Left cardiac atrium (tissue), 4 donors: ENCODE data around the gene ASPHD2. TPM values are rescaled to one million over a fixed set of nuclear protein-coding genes. Genes with fewer than 3 reads are reported as not detected.
A peak's percentile ranks its signal among the peaks of the same experiment; 100 is the strongest.
"Not testable (repeated sequence)": the region's sequence is repeated elsewhere in the genome, so short reads cannot be mapped to it uniquely, and the experiment has no call there.

ENCODE experiments used
- ATAC-seq, 2 donors: fragments of 200-7000 bp; cut with Tn5 transposase; one replicate each; pipeline ENCODE4 v1.9.1; 2020; ENCODE audit warnings: mild to moderate bottlenecking in 2 of 2, moderate library complexity in 2 of 2
- DNase-seq: peaks from one replicate; pipeline ENCODE4 v3.0.0-alpha.2; 2020
- intact Hi-C, 2 donors: fragments of 100-400 bp; cut with DNase I; formaldehyde crosslinking; loops; one replicate each; pipeline versions ENCODE4 v1.14.1 to v1.15.1; 2022 to 2023
- total RNA-seq, 2 donors: library from RNA; stranded (reverse); fragmentation: NEBNext Ultra II Directional; extraction: Animal tissue kit (Norgen Biotek cat#: 25700); gene quantifications; one replicate each; pipeline ENCODE4 v1.2.1, GENCODE V29; 2021
- donor health status: DM: no; HTN: yes; CAD: no.
- donor health status: DM: no; HTN: yes; CAD: no; lungs with severe emphysema.
- donor health status: DM: yes; HTN: yes; CAD: no.
- donor health status: Dilated cardiomyopathy.

ASPHD2 gene
- total RNA-seq, 2 donors from 2014 or later: 0.18 to 0.31 TPM

DNA sequence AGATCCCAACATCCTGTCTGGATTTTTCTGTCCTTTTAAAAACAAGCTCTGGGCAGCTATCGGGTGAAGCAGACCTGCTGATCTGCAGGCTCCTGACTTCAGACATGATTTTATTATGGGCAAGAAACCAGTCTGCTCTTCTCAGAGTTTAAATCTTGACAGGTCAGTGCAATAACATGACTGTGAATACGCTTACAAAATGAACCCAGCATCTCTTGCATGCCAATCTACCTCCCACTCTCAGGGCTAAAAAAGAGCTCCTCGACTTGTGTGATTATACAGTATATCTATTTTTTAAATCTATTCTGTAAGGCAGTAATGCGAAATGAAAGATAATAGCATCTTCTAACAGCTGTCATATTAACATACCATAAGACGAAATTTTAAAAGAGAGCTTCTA lies 18.7 kb upstream of the ASPHD2 start:
- ATAC-seq (no peak), DNase-seq (no peak)
- intact Hi-C loops: no loop called here

DNA sequence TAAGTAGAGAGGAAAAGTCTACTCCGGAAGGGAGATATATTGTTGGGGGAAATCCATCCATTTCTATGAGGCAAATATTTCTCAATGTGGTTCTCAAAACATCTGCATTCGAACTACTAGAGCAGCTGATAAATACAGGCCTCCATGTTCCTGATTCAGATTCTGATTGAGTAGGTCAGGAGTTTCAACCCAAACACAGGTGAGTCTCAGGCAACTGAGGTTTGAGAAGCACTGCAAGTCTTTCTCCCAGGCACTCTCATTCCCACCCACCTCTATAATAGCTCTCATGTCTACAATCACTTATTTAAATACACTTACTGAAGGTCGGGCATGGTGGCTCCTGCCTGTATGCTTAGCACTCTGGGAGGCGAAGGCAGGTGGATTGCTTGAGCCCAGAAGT lies 14.7 kb upstream of the ASPHD2 start:
- no peak for ATAC-seq
- intact Hi-C loops: no loop called here
- no peak for DNase-seq

DNA sequence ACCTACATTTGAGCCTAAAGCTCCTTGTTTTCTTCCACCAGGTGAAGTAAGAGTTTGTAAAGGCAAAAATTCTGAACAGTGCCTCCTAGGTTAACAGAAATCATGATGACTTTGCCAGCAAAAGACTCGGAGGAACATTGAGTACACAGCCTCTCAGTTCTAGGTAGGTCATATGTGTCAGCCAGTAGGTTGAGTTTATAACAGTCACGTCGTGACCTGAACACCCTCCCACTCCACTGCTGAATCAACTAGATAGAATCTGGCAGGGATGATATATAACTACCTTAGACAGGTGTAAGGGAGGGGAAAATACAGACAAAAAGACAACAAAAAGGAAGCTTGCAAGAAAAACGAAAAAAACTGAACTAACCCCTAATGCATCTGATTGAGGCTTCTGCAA lies 12.8 kb upstream of the ASPHD2 start:
- intact Hi-C loops: no loop called here
- ATAC-seq (no peak), DNase-seq (no peak)

DNA sequence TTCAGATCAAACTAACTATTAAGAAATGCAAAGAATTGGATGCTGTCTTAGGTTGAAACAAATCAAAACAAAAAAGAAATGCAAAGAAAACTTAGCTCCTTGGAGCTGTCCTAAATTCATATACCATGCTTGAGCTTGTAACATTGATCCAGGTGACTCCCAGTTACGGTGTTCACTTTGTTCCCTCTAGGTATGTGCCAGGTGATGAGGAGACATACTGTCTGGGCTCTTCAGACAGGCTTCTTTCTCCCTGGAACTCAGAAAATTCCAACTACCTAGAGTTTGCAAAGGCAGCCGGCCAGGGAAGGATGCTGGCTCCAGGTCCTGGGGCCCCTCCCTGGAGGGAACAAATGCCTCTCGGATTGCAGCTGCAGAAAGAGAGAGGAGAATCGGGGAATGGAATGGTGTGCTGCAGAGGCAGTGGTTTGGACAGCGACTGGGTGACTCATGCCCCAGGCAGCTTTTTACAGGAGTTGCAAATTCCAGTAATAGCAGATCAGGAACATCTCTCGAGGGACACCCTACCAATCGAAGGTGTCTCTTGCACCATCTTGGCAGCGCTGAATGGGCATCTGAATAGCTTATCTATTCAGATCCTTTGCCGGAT lies 12.3 kb upstream of the ASPHD2 start:
- intact Hi-C loops: no loop called here
- peak in 1 of 2 donors; percentile 73 for ATAC-seq
- no peak for DNase-seq

DNA sequence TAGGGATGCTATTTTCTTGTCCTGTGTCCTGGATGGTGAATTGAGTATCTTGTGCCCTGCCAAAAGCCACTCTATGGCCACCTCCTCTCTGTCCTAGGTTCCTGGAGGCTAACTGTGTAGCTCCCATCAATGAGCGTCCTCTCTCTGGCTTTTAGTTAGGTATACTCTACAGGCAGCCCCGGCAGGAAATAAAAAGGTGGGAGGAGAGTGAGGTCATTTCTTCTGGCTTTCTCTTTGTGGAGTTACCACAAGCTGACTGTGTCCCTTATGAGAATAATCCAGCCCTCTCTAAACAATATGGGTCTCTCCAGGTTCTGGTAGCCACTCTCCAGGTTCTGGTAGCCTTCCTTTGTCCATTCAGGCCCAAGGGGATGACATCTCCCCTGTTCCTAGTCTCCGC lies 11.7 kb upstream of the ASPHD2 start:
- DNase-seq (no peak), ATAC-seq (no peak)
- intact Hi-C loops: no loop called here

DNA sequence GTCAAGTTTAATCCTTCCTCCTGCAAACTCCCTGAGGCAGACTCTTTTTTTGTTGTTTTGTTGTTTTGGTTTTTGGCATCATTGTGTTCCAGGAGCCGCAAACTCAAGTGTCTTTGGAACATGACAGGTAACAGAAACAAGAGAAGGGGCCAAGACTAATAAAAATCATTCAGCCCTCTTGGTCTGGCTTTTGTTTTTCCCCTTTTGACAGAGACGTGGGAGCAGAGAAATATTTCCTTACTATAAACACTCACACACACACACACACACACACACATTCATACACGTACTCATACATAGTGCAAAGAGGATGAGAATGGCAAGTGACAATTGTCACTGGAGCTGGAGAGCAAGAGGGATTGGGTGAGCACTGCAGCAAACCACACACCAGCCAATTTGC lies 10.4 kb upstream of the ASPHD2 start:
- intact Hi-C loops: no loop called here
- ATAC-seq (no peak), DNase-seq (no peak)

DNA sequence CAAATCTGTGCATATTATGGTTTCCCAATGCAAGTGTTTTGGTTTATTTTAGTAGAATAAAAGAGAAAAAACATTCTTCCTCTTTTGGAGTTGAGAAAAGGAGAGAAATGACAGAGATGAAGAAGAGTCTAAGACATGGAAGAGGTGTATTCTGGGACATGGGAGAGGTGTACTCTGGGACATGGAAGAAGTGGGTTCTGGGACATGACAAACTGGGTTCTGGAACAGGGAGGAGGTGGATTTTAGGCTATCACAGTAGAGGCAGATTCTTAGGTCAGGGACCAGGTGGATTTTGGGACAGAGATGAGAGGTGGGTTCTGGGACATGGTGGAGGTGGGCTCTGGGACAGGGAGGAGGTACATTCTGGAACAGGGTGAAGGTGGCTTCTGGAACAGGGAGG lies 2.1 kb upstream of the ASPHD2 start:
- intact Hi-C loops: no loop called here
- ATAC-seq (no peak), DNase-seq (no peak)

DNA sequence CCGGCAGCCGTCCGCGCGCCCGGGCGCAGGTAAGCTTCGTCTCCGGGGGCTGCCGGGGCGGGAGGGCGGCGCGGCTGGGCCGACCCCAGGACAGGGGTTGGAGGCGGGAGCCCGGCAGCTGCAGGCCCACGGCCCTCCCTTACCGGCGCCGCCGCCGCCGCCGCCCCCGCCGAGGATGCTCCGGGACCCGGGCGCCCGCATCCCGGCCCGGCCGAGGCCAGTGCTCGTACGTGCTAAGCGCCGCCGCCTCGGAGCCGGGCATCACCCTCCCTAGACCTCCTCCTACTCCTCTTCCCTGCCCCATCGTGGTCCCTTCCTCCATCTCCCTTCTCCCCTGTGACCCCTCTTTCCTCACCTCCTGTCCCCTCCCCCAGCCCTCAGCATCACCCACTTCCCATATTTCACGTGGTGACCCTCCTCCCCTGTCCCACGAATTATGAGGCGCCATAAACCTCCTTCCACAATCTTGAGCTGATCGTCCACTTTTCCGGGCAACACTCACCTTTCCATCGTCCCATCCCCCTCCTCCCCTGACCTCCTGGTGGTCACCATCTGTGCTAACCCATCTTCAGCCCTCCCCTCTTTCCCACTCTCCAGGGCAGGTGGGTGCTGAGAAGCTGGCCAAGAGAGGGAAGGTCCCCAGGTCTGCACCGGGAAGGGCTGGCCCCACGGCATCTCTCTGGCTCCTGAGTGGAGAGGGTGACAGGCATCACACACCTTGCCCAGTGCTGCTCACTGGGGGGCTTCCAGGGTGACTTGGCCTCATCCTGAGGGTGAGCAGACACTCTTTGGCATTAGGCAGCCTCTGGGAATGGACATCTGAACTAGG lies 612 bp downstream of the ASPHD2 start:
- DNase-seq (no peak), ATAC-seq (peak; percentile 2 to 7)
- intact Hi-C loops: no loop called here

DNA sequence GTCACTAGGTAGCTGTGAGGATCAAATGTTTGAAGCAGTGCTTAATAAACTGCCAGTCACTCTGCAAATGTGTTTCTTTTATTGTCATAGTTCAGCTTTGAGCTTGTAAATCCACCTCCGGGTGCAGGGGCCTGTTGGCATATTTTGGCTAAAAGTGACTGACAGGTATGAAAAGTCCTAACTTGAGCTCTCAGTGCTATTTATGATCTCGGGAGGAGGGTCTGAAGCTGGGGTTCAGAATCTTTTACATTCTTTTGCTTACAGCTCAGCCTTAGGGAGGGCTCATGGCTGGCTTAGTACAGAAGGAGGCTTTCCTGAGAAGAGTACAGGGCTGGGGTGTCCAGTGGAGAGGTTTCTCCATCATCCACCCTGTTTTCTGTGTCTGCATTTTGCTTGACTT lies 1.5 kb downstream of the ASPHD2 start:
- DNase-seq: no peak
- intact Hi-C loops: no loop called here
- no peak for ATAC-seq

DNA sequence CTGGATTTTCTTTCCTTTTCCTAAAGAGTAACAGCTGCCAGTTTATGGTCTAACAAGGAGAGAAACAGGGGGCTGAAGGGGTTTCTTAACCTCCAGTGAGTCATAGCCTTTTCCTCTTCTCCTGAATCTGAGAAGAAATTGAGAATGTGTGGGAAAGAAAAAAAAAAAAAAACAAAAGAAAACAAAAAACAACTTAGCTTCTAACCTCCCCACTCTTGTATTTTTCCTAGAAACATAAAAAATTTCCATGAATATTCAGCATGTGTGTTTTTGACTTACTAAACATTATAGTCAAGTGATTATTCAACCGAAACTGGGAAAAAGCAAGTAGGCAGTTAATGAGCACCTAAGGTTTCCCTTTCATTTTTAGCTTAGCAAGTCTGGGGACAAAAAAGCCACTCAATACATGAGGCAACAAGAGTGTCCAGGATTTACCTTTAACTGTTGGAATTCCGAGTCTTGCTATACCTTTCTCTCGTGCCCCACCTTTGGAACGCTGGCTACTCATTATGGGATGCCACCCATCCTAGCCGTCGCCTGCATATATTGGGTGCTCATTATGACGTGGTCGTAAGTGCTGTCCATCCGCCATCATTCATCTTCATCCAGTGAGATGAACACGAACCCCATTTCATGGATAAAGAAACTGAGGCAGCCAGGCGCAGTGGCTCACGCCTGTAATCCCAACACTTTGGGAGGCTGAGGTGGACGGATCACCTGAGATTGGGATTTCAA lies 2.4 kb downstream of the ASPHD2 start:
- intact Hi-C loops: no loop called here
- DNase-seq (no peak), ATAC-seq (no peak)

DNA sequence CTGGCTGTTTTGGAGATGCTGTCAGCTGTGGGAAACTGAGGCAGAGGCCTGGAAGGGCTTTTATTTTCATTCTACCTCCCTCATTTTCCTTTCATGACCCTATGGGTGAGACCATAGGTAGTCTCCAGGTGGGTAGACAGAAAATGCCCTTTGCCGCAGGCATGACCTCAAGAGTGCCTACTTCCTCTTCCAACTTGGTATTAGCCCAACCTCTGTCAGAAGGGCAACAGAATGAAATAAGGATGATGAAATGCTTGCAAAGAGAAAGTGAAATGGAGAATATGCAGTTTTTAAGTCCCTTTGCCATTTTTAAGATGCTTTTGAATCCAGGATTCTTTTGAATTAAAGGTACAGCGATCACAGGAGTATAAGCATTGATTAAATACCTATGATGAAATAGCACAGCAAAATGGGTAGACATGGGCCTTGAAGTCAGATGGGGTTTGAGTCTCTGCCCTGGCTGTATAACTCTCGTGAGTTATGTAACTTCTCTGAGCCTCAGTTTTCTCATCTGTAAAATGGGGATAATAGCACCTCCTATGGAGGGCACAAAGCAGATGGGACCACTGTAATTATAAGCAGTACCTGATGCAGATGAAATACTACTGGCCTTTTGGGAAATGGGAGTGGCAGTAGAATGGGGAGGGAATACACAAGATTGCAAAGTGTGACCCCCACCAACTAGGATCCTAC lies 3.7 kb downstream of the ASPHD2 start:
- intact Hi-C loops: no loop called here

DNA sequence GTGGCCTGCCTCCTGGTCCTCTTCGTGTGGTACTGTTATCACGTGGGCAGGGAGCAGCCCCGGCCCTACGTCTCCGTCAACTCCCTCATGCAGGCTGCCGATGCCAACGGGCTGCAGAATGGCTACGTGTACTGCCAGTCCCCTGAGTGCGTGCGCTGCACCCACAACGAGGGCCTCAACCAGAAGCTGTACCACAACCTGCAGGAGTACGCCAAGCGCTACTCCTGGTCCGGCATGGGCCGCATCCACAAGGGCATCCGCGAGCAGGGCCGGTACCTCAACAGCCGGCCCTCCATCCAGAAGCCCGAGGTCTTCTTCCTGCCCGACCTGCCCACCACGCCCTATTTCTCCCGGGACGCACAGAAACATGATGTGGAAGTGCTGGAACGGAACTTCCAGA lies 4.7 kb downstream of the ASPHD2 start:
- no peak for ATAC-seq

More for the DNA sequence above, 3.7 kb downstream of the ASPHD2 start:
- no peak for DNase-seq
- ATAC-seq: no peak

DNA sequence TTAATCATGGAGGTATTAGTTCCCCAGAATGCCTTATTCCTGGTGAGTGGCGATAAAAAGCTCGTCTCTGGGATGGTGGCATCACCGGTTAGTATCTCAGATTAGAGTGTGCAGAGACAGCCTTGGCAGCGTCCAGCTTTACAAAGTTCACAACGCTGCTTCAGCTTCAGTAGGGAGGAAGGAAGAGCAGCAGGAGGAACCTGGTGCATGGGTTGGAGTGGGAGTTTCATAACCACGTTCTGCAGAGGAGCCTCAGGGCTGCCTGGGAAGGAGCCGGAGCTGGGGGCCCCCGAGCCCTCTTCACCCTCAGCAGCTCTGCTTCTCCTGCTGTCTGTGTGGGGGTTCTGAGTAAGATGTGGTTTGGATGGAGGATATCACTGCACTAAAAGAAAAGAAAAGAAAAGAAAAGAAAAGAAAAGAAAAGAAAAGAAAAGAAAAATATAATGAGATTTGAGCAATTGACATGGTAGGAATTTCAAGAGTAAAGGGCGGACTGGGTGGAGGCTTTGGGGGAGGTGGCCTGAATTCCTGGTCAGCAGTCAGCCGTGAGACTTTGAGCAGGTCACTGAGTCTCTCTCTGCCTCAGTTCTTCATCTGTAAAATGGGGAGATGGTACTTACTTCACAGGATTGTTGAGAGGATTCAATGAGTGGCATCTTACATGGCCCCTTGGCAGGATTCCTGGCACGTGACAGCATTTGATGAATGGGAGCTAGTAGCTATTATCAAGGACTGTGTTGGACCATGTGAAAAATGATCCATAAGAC lies 6.5 kb downstream of the ASPHD2 start:
- ATAC-seq (no peak), DNase-seq (no peak)
- intact Hi-C loops: no loop called here

More for the DNA sequence above, 4.7 kb downstream of the ASPHD2 start:
- no peak for DNase-seq
- intact Hi-C loops: no loop called here

DNA sequence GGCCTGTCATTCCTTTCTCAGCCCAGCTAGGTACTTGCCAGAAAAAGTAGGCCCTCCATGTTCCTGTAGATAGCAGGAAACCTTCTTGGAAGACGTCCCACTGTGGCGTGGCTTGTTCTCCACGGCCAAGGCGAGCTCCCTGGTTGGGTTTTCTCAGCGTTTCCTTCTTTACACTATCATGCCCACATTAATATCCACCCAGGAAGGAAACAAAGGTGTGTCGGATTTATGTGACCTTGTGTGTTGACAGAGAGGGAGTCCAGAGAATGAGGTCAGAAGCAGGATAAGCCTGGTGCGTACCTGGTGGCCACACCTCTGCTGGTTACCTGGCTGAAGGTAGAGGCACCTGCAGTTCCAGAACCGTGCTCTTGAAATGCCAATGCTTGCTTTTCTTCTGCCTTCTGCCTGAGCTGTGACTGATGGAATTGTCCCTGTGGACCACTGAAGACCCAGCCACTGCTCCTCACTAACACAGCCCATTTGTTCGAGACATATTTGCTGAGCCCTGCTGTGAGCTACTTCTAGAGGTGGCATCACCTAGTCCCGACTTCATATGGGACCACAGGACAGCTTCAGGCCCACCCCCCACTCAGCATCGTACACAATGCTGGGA lies 7.9 kb downstream of the ASPHD2 start:
- intact Hi-C loops: no loop called here
- ATAC-seq (no peak), DNase-seq (no peak)

DNA sequence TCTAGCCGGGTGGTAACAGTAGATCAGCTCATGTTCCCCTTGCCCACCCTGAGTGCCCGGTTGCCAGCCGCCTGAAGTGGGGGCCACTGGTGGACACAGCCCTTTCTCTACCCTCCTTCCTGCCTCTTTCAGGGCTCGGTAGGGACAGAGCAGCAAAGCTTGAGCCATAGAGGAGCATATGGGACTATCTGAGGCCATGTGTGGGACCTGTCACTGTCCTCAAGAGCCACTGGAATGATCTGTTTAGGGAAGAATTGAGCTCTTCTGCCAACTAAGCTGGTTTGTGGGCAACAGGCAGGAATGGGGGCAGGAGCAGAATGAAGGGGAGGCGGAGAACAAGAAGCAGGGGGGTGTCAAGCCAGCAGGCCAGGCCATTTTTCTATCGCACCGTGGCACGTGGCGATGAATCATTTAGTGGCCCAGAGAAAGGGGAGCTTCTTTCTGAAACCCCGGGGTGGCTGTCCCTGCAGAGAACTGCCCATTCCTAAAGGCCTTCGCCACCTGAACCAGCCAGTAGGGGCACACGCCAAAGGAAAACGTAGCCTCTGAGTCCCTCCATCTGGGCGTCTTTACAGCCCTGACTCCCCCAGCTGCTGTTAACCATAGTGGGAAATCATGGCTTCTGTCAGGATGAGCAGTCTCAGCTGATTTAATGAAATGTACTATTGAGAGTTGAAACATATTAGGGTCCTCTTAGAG lies 8.8 kb downstream of the ASPHD2 start:
- intact Hi-C loops: no loop called here
- ATAC-seq: no peak
- no peak for DNase-seq

DNA sequence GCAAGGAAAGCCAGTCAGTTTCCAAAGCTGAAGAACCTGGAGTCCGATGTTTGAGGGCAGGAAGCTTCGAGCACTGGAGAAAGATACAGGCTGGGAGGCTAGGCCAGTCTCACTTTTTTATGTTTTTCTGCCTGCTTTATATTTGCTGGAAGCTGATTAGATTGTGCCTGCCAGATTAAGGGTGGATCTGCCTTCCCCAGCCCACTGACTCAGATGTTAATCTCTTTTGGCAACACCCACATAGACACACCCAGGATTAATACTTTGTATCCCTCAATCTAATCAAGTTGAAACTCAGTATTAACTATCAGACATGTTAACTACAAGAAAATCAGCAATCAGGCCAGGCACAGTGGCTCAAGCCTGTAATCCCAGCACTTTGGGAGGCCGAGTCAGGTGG lies 9.7 kb downstream of the ASPHD2 start:
- ATAC-seq, intact Hi-C loops, DNase-seq: not testable (repeated sequence)

DNA sequence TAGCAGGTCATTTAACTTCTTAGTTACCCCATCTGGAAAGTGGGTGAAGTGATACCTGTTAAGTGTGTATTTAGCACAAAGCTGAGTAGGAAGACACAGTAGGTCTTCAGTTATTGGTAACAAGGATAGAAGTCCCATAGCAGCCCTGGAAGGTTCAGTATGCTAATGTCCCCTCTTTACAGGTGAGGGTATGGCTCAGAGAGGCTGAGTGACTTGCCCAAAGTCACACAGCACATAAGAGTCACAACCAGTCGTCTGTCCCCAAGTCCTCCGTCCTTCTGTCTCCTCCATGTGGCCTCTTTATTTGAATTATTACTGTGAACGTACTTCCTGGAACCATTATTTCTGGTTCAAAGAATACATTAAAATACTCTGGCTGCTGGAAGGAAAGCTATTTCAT lies 10.5 kb downstream of the ASPHD2 start:
- intact Hi-C loops: no loop called here
- no peak for ATAC-seq
- no peak for DNase-seq
